GM13977 (cell line): Measurements from ENCODE around the gene FAIM2.

ENCODE experiments used
- DNase-seq: peaks from one replicate; pipeline ENCODE4 v3.0.0; 2012; ENCODE audit warnings: low spot score
- in situ Hi-C: fragments of 300-500 bp; cut with MboI; formaldehyde crosslinking; loops from one replicate; pipeline ENCODE4 v1.12.0; 2022; ENCODE audit warnings: low sequenced_read_pairs, low pct_unique_long_range_greater_than_20kb, mixed read lengths, inconsistent platforms; ENCODE audit not compliant: unreplicated experiment
- TF ChIP-seq, protein P1 (sequence below): IDR thresholded peaks from 2 replicates; pipeline ENCODE4 v1.5.1; 2012; ENCODE audit warnings: mild to moderate bottlenecking, control low read depth; ENCODE audit not compliant: insufficient read depth; ENCODE audit errors: extremely low read depth, missing control alignments

The FAIM2 gene

DNA sequence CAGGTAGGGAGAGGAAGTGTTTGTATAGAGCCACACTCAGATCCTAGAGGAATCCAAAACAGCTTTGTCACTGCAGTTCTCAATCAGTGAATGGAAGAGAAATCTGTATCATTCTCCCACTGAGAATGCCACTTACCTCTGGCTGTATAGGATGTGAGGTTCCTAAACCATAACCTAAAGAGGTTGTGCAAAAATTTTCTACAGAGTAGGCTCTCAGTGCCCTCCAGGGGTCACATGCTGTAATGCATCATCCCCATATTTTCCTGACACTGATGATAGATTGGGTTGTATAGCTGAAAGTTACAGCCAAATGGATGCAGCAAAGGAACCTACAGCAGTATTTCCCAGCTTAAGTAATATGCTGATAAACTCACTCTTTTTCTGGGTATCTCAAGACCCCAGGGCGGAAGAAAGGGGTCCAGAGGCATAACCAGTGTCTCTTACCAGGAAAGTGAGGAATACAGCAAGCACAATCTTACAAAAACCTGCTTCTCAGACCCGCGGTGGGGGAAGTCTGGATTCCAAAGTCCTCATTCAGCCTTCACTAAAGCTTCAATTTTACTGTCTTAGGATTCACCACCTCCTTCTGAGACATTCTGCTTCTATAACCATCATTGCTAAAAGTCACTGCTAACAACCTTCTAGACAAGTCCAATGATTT, 64.6 kb downstream of the FAIM2 start:
- in situ Hi-C loops, result no loop called here
- DNase-seq, result peak; percentile 55
- TF ChIP-seq, protein P1, sequence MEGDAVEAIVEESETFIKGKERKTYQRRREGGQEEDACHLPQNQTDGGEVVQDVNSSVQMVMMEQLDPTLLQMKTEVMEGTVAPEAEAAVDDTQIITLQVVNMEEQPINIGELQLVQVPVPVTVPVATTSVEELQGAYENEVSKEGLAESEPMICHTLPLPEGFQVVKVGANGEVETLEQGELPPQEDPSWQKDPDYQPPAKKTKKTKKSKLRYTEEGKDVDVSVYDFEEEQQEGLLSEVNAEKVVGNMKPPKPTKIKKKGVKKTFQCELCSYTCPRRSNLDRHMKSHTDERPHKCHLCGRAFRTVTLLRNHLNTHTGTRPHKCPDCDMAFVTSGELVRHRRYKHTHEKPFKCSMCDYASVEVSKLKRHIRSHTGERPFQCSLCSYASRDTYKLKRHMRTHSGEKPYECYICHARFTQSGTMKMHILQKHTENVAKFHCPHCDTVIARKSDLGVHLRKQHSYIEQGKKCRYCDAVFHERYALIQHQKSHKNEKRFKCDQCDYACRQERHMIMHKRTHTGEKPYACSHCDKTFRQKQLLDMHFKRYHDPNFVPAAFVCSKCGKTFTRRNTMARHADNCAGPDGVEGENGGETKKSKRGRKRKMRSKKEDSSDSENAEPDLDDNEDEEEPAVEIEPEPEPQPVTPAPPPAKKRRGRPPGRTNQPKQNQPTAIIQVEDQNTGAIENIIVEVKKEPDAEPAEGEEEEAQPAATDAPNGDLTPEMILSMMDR, result peak; percentile 72

DNA sequence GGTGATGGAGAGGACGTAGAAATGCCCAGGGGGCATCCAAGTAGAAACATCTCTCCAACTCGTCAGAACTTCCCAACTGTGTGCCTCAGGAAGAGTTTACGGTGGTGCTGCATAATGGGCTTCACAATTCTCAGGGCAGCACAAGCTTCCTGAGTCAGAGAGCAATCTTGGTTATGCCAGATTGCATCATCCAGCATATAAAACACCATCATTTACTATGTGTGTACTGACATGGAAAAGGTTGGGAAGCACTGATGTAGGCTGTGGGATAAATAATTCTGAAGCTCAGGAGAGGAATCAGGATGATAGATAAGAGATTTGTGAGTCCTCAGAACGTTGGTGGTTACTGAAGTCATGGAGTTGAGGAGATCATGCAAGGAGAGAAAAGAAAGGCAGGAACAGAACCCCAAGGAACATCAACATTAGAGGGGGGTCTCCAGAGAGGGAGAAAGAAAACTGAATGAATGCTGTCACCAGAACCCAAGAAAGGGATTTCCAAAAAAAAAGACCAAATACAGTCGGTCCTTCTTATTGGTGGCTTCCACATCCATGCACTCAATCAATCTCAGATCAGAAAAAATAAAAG, 70.8 kb downstream of the FAIM2 start:
- no peak for DNase-seq
- in situ Hi-C loops, result loop anchor here (5.0 kb wide), 1 partner anchor 56 kb away; no protein-coding TSS in a partner anchor
- TF ChIP-seq, protein P1, result no peak

DNA sequence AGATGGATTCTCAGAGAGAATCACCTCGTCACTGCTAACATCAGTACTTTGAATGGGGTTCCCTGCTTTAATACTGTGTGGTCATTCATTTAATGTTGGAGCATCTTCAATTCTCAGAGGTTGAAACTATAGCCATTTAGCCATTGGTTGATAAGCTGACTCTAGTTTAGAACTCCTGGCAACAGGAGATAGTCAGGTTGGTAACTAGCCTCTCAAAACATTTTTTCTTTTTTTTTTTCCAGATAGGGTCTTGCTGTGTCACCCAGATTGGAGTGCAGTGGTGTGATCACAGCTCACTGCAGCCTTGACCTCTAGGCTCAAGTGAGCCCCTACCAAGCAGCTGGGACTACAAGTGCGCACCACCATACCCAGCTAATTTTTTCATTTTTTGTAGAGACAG, 72.0 kb downstream of the FAIM2 start:
- DNase-seq, result no peak
- TF ChIP-seq, protein P1, result no peak
- in situ Hi-C loops, result loop anchor here (5.0 kb wide), 1 partner anchor 54 kb away; no protein-coding TSS in a partner anchor

DNA sequence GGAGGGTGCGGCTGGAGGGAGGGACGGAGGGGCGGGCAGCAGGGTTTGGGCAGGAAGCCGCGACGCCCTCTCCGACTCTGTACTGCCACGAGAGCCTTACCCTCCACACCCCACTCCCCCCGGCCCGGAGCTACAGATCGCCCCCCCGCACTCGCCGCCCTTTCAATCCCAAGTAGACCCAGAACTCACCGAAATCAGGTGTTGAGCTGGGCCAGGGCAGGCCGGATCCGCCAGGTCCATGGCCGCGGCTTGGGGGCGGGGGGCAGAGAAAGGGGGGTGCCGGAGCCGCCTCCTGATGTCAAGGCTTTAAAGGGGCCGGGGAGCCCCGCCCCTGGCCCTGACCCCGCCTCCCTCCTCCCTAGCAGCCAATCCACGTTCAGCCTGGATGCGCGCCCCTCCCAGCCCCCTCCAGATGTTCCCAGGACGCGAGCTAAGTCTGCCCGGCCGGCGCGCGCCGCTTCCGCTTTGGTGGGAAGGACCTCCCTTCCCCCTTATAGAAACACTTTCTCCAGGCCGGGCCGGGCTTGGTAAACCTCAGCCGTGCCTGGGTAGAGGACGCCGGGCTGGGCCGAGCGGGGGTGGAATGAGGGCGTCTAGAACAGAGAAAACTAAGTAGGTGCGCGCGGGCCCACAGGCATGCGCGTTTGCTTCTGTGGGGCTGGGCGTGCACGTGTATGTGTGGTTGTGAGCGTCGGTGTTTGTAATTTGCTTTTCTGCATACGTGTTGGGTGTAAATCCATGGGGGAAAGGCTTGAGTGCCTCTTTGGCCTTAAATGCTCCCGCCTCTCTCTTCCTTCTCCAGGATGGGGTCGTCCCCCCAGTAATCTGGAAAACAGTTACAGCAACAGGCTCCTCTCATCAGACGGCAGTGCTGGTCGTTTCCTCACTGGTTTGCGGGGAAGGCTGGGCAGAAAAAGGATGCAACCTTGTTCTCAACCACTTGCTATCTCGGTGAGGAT, 75.3 kb downstream of the FAIM2 start, which contains the start of gene NCKAP5L:
TSS of gene NCKAP5L (minus strand) at position 281 of the 959 bp plus-strand sequence. CDS start 24,369 bp downstream, outside the sequence.
- in situ Hi-C loops, result no loop called here
- peak; percentile 98 for DNase-seq
- TF ChIP-seq, protein P1, result no peak

DNA sequence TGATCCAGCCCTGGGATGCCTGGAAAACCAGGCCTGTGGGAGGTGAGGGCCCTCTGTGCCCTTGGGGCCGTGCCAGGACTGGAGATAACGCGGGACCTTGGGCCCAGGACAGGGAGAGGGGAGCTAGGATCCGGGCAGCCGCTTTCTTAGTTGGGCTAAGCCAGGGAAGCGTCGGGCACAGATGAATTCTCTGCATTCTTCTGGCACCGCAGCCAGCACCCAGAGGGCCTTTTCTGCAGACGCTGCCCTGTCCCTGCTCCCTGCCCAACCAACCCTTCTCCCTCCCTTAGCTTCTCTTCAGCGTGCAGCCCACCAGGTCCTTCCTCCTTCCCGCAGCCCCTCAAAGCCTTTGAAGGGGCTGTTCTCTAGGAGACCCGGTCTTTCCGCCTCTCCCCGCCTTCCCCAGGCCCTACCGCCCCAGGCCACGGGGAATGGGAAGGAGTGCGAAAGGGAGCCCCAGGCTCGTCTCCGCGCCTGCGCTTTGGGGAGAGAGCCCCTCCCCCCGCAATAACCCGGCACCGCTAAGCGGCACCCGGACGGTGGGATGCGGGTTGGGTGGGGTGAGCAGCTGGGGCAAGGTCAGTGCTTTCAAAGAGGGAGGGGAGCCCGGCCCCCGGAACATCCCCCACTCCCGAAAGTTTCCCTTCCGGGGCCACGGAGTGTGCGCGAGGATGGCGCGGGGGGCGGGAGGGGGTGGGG, 76.2 kb downstream of the FAIM2 start:
- in situ Hi-C loops, result no loop called here
- TF ChIP-seq, protein P1, result no peak
- peak; percentile 70 for DNase-seq

DNA sequence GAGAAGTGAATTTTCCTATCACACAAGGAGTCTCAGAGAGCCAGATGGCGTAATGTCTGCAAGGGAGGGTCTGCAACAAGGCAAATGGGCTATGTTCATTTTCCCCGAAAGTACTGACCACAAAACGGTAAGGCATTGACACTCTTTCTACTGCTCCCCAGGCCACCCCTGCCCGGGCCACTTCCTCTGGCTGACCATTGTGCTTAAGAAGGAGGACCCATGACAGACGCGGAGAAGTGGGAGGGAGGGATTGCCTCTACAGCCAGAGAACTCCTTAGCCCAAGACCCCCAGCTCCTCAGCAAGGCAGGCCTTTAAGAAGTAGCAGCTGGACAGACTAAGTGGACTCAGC, 76.7 kb downstream of the FAIM2 start:
- no peak for DNase-seq
- TF ChIP-seq, protein P1, result no peak
- in situ Hi-C loops, result no loop called here
